ENCODE data around the gene SLC16A1. TPM values are rescaled to one million over a fixed set of nuclear protein-coding genes. Genes with fewer than 3 reads are reported as not detected.

The SLC16A1 gene
- total and polyA plus RNA-seq, 2 of the 8 experiments (the other 6 are each of a cell fraction or from before 2014, with no cell fraction given), result 435 to 545 TPM

DNA sequence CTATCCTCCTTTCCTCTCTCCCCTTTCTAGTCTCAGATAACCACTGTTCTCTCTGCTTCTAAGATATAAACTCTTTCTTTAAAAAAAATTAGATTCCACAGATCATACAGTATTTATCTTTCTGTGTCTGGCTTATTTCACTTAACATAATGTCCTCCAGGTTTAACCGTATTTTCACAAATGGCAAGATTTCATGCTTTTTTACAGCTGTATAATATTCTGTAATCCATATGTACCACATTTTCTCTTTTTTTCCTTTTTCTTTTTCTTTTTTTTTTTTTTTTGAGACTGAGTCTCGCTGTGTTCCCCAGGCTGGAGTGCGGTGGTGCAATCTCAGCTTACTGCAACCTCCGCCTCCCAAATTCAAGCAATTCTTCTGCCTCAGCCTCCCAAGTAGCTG, 5.1 kb upstream of the SLC16A1 start:
- H3K36me3 ChIP-seq (ENCODE audit: control insufficient read depth in 2 of 4, insufficient read depth in 4 of 4, low read length in 3 of 4), result peaks cover 3 to 40% (median 15%) of the 10 kb centered on the region in 4 experiments; a peak in 6 of 8 replicates
- H3K9me3 ChIP-seq (ENCODE audit: insufficient read depth in 2 of 2, low read depth in 1 of 2, low read length in 1 of 2), result no peaks in the 10 kb centered on the region
- no peak overlapping the region for H2BK120ac ChIP-seq (replicated peaks; ENCODE audit: low read depth, low read length)
- no peak overlapping the region for H2AK5ac ChIP-seq (ENCODE audit: low read depth, low read length)
- no peak overlapping the region for H2BK5ac ChIP-seq (ENCODE audit: low read depth, low read length)
- no peak overlapping the region for H3K4me3 ChIP-seq (ENCODE audit: extremely low read depth in 1 of 4, insufficient read depth in 2 of 4, low read depth in 3 of 4, low read length in 4 of 4)
- H4K20me1 ChIP-seq (replicated peaks in 1 of 2; ENCODE audit: control insufficient read depth in 1 of 2, insufficient read depth in 2 of 2, low read length in 2 of 2), result peaks cover 0 to 2% of the 10 kb centered on the region in 2 experiments
- no peak overlapping the region for H3K14ac ChIP-seq (ENCODE audit: insufficient read length)
- H4K91ac ChIP-seq (replicated peaks; ENCODE audit: insufficient read length, low read length), result no peak overlapping the region
- no peak overlapping the region for H3K4ac ChIP-seq (replicated peaks; ENCODE audit: insufficient read length, low read depth, low read length)
- H3K27ac ChIP-seq (ENCODE audit: low read depth, low read length), result no peak overlapping the region
- no peak overlapping the region for H4K8ac ChIP-seq (ENCODE audit: extremely low read depth, insufficient read depth, low read length)
- ChIA-PET CTCF (ENCODE audit: partially characterized antibody) (no interaction called here), POLR2A (ENCODE audit: partially characterized antibody) (no interaction called here)
- 96% methylated on average over 3 of the region's 4 CpGs; no CpG with 5 or more reads in 1 of the 2 experiments for whole genome bisulfite sequencing, 2 experiments (ENCODE audit: extremely low coverage in 1 of 2, insufficient coverage in 1 of 2, insufficient read length in 1 of 2, insufficient replicate concordance in 2 of 2, low coverage in 1 of 2, low lambda C conversion rate in 2 of 2, missing lambda C conversion rate in 1 of 2)
- DNase-seq (ENCODE audit: low read depth in 1 of 2, low spot score in 2 of 2) (no peak), FAIRE-seq (no peak)
- no peak overlapping the region for H2AFZ ChIP-seq (ENCODE audit: low read length)
- no peak overlapping the region for H3K9ac ChIP-seq (replicated peaks in 1 of 4; ENCODE audit: extremely low read depth in 1 of 4, low read depth in 3 of 4, low read length in 3 of 4)
- H2BK12ac ChIP-seq (ENCODE audit: low read depth, low read length), result no peak overlapping the region
- peaks cover 10 to 83% of the 10 kb centered on the region in 2 experiments for H3K79me2 ChIP-seq (ENCODE audit: control insufficient read depth in 1 of 2, insufficient read depth in 2 of 2, low read length in 2 of 2)
- H3K4me1 ChIP-seq (replicated peaks in 1 of 4; ENCODE audit: control insufficient read depth in 3 of 4, insufficient read depth in 4 of 4, low read length in 3 of 4), result peaks cover 0 to 4% (median 3%) of the 10 kb centered on the region in 4 experiments; a peak in 4 of 7 replicates
- H3K23me2 ChIP-seq (ENCODE audit: low read depth, low read length), result peaks cover 7% of the 10 kb centered on the region
- H3K23ac ChIP-seq (ENCODE audit: insufficient read length), result no peak overlapping the region
- no peak overlapping the region for H4K5ac ChIP-seq (ENCODE audit: insufficient read length, low read depth, low read length)
- 0 out of 2 replicates have a peak, but pooled peaks cover 2% of the 10 kb centered on the region for H3K79me1 ChIP-seq (ENCODE audit: low read depth, low read length)
- no peak overlapping the region for H2BK20ac ChIP-seq (ENCODE audit: low read length)
- H3K18ac ChIP-seq (ENCODE audit: extremely low read depth, low read length), result no peak overlapping the region
- TF ChIP-seq CREB1 (IDR thresholded peaks at IDR 0.05) (no peak), RNF2 (IDR thresholded peaks at IDR 0.05; ENCODE audit: borderline replicate concordance, low read depth, low read length, missing control alignments, poor library complexity, severe bottlenecking) (no peak), EP300 (IDR thresholded peaks at IDR 0.05; ENCODE audit: borderline replicate concordance in 1 of 2, low read depth in 2 of 2, low read length in 2 of 2) (no peak), EZH2 (IDR thresholded peaks at IDR 0.05; ENCODE audit: low read depth, low read length, severe bottlenecking) (no peak), JUN (IDR thresholded peaks at IDR 0.05; ENCODE audit: low read depth, low read length) (no peak), SIX5 (IDR thresholded peaks at IDR 0.05; ENCODE audit: low read depth, low read length) (no peak), SIRT6 (IDR thresholded peaks at IDR 0.05; ENCODE audit: low read length) (no peak)
- TF ChIP-seq, protein P1, sequence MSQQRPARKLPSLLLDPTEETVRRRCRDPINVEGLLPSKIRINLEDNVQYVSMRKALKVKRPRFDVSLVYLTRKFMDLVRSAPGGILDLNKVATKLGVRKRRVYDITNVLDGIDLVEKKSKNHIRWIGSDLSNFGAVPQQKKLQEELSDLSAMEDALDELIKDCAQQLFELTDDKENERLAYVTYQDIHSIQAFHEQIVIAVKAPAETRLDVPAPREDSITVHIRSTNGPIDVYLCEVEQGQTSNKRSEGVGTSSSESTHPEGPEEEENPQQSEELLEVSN (IDR thresholded peaks at IDR 0.05), result no peak
- H2BK15ac ChIP-seq (ENCODE audit: low read length), result no peak overlapping the region
- no peaks in the 10 kb centered on the region for H3K27me3 ChIP-seq (replicated peaks in 1 of 4; ENCODE audit: control insufficient read depth in 3 of 4, extremely low read depth in 1 of 4, insufficient read depth in 3 of 4, low read length in 3 of 4)
- no peak overlapping the region for H3K4me2 ChIP-seq (ENCODE audit: insufficient read depth in 1 of 2, low read depth in 2 of 2, low read length in 2 of 2)
- no peak overlapping the region for H3K56ac ChIP-seq (replicated peaks; ENCODE audit: insufficient read length, low read depth, low read length)

Data from H1 (cell line).